NCI-H345 treated with DMSO at 0.1 percent for 48 hours (cell line): ENCODE measurements around the gene GSG1.
"Not testable (repeated sequence)": the region's sequence is repeated elsewhere in the genome, so short reads cannot be mapped to it uniquely, and the experiment has no call there.

Source experiments
- DNase-seq: peaks from one replicate; lab custom pipeline; 2025; ENCODE audit not compliant: unreplicated experiment; lab: John Stamatoyannopoulos, UW

The GSG1 gene

GRCh38 chr12:13066014-13066413 is 37.5 kb downstream of the GSG1 start:
- no peak for DNase-seq

DNA sequence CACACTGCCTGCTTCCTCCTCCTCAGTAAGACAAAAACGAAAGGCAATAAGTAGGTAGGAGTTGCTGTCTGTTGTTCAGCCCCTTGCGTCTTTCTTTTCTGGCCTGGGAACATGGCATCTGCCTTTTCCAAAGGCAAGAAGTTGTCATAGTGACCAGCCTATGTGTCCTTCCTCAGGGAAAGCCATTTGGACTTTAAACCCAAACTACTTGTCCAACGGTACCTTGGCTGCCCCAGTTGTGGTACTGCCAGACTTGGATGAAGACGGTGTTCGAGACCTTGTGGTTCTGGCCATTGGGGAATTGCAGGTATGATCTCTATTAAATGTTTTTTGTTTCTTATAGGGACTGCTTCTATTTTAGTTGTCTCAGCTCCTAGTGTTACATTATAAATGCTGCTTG is 40.8 kb downstream of the GSG1 start:
- no peak for DNase-seq

GRCh38 chr12:13061377-13061776 is 42.1 kb downstream of the GSG1 start:
- no peak for DNase-seq

DNA sequence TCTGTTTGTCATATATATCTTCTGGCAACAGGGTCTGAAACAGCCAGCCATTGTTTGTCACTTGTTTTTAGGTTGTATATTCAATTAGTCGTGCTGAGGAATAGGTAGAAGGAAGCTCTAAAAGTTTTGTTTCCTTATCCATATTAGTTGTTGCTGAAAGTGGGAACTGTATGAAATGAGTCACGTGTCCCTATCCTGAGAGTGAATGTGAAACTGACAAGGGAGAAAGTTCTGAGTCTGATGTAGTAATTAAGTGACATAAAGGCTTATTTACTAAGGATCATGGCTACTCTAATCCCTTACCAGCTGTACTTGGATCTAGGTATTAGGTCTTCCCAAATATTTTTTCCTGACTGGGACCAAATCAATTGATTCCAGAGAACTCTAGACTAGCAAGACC is 42.9 kb downstream of the GSG1 start:
- no peak for DNase-seq

DNA sequence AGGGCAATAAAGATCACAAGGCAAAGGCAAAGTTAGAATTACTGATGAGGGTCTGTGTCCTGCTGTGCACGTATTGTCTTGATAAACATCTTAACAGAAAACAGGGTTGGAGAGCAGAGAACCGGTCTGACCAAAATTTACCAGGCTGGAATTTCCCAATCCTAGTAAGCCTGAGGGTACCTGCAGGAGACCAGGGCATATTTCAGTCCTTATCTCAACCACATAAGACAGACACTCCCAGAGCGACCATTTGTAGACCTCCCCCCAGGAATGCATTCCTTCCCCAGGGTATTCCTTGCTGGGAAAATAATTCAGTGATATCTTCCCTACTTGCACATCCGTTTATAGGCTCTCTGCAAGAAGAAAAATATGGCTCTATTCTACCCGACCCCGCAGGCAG is 49.9 kb downstream of the GSG1 start:
- DNase-seq = not testable (repeated sequence)

DNA sequence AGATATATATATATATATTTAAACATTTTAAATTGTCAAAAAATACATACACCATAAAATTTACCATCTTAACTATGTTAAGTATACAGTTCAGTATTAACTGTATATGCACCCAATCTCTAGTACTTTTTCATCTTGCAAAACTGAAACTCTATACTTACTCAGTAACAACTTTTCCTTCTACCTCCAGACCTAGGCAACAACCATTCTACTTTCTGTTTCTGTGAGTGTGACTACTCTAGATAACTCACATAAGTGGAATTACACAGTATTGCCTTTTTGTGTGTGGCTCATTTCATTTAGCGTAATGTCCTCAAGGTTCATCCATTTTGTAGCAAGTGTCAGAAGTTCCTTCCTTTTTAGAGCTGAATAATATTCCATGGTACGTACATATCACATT is 51.0 kb downstream of the GSG1 start:
- DNase-seq = no peak

DNA sequence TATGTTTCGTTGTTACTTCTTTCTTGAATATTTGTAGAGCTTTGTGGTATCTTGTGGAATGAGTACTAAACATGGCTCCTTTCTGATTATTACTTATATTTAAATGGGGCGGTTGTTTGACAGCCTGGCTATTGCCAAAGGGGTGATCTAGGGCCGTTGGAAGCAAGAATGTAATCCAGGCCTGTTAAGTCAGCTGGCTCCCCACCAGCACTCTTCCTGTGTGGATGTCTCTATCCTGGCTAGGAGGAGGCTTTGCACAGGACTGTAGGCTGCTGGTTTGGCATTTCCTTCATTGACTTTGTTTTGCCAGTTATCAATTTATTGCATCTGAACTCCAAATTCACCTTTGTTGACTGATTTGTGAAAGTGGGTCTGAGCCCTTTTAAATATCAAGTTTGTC is 53.7 kb downstream of the GSG1 start:
- no peak for DNase-seq

DNA sequence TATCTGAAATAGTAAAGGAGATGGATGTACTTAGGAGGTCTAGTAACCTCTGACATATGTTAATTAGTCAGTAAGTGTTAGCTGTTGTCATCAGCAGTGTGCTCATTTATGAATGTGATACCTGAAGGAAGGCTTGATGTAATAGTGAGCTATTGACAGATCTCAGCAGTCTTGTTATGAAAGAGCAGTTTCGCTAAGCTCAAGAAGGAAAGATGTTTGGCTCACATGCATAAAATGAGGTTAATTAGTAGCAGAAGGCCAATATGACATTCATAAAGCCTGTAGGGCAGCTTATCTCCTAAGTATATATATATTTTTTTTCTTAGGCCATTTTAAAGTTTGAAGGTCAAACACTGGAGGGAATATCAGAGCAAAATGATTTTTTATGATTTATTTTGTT is 56.5 kb downstream of the GSG1 start:
- no peak for DNase-seq

- no peak for DNase-seq
These were observed 57.7 kb downstream of the GSG1 start for GRCh38 chr12:13045816-13046215.

- no peak for DNase-seq
These were observed 58.6 kb downstream of the GSG1 start for GRCh38 chr12:13044906-13045299.

DNA sequence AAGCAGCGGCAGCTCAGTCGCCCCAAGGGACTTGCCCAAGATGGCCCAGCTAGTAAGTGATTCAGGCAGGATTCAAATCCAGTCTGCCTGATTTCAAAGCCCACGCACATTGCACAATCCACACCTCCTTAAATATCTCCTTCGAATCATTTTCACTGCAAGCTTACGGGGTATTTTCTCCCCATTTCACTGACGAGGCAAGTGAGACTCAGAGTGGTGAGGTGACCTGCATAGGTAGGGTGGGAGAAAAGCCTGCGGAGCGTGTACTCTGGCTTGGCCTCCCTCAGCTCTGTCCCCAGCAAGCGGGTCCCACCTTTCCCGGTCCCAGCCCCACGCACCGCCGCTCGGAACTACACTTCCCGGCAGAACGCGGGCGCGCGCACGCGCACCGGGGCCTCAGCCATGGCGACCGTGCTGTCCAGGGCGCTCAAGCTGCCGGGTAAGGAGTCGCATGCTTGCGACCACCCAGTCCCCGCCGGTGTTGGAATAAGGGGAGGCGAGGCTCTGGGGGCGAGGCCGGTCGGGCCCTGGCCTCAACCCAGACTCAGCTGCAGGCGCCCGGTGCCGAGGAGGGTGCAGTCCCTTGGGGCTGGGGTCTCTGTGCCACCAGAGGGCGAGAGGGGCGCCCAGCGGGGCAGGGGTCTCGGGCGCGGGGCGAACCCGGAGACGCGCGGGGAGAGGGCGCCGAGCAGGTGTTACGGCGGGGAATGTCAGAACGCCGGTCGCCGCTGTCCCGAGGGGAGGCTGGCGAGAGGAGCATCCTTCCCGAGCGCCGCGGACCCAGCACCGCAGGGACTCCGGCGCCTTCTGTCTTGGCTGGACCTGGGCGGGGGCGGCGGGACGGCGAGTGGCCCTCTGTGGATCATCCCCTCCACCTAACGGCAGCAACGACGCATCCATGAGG is 59.2 kb downstream of the GSG1 start, which contains the start of gene FAM234B:
FAM234B (plus strand) TSS at position 380 of the 904 bp plus-strand sequence; CDS start at position 403, 23 bp downstream.
- DNase-seq = peak; percentile 44

GRCh38 chr12:13042666-13043230 is 60.7 kb downstream of the GSG1 start:
- no peak for DNase-seq

GRCh38 chr12:13041224-13041623 is 62.2 kb downstream of the GSG1 start:
- DNase-seq = no peak

- no peak for DNase-seq
These were observed 64.0 kb downstream of the GSG1 start for GRCh38 chr12:13039328-13039956.

- no peak for DNase-seq
These were observed 64.8 kb downstream of the GSG1 start for GRCh38 chr12:13038491-13039161.

DNA sequence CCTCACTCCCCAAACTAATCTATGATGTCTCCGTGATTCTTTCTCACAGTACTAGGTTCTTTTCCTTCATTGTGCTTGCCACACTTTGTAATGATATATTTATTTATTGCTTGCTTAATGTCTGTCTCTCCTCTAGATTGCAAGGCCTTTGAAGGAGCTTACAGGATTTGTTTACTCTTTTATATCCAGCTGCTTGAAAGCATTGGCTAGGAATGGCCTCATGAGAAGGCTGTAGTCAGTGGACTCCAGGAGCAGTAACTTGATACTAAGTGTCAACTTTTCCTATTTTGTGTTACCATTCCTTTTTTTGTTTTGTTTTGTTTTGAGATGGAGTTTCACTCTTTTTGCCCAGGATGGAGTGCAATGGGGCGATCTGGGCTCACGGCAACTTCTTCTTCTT is 66.6 kb downstream of the GSG1 start:
- no peak for DNase-seq

DNA sequence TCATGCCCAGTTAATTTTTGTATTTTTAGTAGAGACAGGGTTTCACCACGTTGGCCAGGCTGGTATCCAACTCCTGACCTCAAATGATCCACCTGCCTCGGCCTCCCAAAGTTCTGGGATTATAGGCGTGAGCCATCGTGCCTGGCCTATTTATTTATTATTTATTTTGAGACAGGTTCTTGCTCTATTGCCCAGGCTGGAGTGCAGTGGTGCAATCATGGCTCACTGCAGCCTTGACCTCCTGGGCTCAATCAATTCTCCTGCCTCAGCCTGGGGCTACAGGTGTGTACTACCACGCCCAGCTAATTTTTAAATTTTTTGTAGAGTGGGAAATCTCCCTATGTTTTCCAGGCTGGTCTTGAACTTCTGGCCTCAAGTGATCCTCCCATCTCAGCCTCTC is 68.1 kb downstream of the GSG1 start:
- DNase-seq = not testable (repeated sequence)
